Natural killer cell (primary cell): ENCODE data around the gene TMEM163. TPM values are rescaled to one million over a fixed set of nuclear protein-coding genes. Genes with fewer than 3 reads are reported as not detected.

Experiments
- ATAC-seq, 3 donors: fragments of 150-1000 bp in 2 of 3; fragments of 200-7000 bp in 1 of 3; cut with Tn5 transposase; 1 replicate in 1 of 3; 2 replicates in 2 of 3; pipeline ENCODE4 v1.10.0; 2021; ENCODE audit warnings: mild to moderate bottlenecking in 2 of 3, moderate library complexity in 2 of 3
- DNase-seq, 2 donors: peaks; one replicate each; pipeline versions ENCODE4 v3.0.0 to v3.0.0-alpha.2; 2013 to 2021; ENCODE audit warnings: mixed read lengths in 1 of 2
- H3K27ac ChIP-seq: one replicate; pipeline ENCODE4 v1.5.1; 2013; ENCODE audit warnings: mild to moderate bottlenecking, low read length
- H3K27me3 ChIP-seq: one replicate; pipeline ENCODE4 v1.6.1; 2013; ENCODE audit warnings: low read length; ENCODE audit not compliant: control insufficient read depth, insufficient read depth
- H3K36me3 ChIP-seq: one replicate; pipeline ENCODE4 v1.6.1; 2013; ENCODE audit warnings: low read length; ENCODE audit not compliant: control insufficient read depth, insufficient read depth
- H3K4me1 ChIP-seq: one replicate; pipeline ENCODE4 v1.6.1; 2013; ENCODE audit warnings: low read length; ENCODE audit not compliant: control insufficient read depth, insufficient read depth
- H3K4me3 ChIP-seq: one replicate; pipeline ENCODE4 v1.5.1; 2013; ENCODE audit warnings: low read length
- H3K9me3 ChIP-seq: one replicate; pipeline ENCODE4 v1.6.1; 2013; ENCODE audit warnings: low read length; ENCODE audit not compliant: control insufficient read depth, insufficient read depth
- H3K27ac Mint-ChIP-seq, 2 donors: one replicate each; pipeline ENCODE4 v1.8.0; 2022; ENCODE audit warnings: mild to moderate bottlenecking in 2 of 2, mixed read lengths in 2 of 2, moderate library complexity in 1 of 2
- H3K27me3 Mint-ChIP-seq, 2 donors: one replicate each; pipeline ENCODE4 v1.8.0; 2022; ENCODE audit warnings: low read depth in 2 of 2, mixed read lengths in 2 of 2
- H3K36me3 Mint-ChIP-seq: one replicate; pipeline ENCODE4 v1.8.0; 2022; ENCODE audit warnings: mixed read lengths
- H3K4me1 Mint-ChIP-seq, 2 donors: one replicate each; pipeline ENCODE4 v1.8.0; 2022; ENCODE audit warnings: mixed read lengths in 2 of 2
- H3K4me3 Mint-ChIP-seq: one replicate; pipeline ENCODE4 v1.8.0; 2022; ENCODE audit warnings: mild to moderate bottlenecking, moderate library complexity, mixed read lengths
- H3K9me3 Mint-ChIP-seq, 2 donors: one replicate each; pipeline ENCODE4 v1.8.0; 2022; ENCODE audit warnings: mixed read lengths in 2 of 2
- WGBS: methylation state at CpG from one replicate; pipeline ENCODE4 v1.1.7; 2013; ENCODE audit warnings: missing lambda C conversion rate; ENCODE audit not compliant: insufficient coverage; 5-methylcytosine and 5-hydroxymethylcytosine counted together
- intact Hi-C: fragments of 100-400 bp; cut with micrococcal nuclease; formaldehyde crosslinking; loops from one replicate; pipeline ENCODE4 v1.14.2; 2022
- total RNA-seq, 4 donors: library from RNA; stranded (reverse); fragments of 120-200 nt in 1 of 4; gene quantifications; one replicate each; pipeline versions ENCODE4 v1.2.3 to v1.2.4, GENCODE V29; 2013 to 2022
- TF ChIP-seq, protein P1 (sequence below): fragments of 200-600 bp; IDR thresholded peaks from one replicate; pipeline ENCODE4 v1.8.0; 2022; ENCODE audit warnings: antibody characterized with exemption

TMEM163 gene
- total RNA-seq, 3 donors from 2014 or later (not counting 1 experiment from before 2014, with no cell fraction given), result 6.8 to 11.6 (median 10.3) TPM

DNA sequence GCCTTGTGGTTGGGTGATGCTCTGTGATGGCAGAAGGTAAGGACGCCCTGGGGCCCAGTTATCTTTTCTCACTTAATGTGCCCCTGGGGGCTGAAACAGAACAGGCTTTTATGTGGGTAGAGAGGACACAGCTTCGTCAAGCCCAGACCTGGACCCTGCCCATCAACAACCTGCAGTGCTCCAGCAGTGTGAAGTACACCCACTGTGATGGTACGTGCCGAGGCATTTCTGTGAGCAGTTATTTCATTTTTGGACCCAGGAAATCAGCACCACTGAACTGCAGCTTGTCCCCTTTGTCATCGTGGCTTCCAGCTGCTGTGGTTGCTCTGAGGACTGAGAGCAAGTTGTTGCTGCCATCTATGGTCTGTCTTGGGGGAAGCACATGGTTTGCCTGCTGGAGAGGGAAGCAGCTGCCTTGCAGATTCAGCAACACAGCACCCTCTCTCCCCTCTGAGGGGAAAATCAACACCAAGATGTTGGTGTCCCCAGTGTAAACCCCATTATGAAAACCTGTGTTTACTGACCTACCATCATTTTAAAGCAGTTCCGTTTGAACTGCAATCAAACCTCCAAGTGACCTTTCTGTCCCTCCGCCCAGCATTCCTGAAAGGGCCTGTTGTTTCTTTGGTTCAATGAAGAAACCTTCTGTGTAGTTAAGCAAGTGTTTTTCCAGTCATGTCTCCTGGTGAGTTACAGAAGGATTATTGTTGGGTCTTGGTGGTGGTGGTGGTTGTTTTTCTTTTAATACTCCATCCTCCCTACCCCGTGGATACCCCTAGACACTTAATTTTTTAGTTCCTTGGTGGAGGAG lies 306.8 kb downstream of the TMEM163 start:
- peaks cover 45 to 46% of the 10 kb centered on the region in 2 donors for H3K4me1 Mint-ChIP-seq
- Histone ChIP-seq H3K36me3 (peaks cover 11% of the 10 kb centered on the region), H3K9me3 (no peaks in the 10 kb centered on the region), H3K27ac (peak overlapping the region; percentile 2), H3K4me3 (no peak overlapping the region), H3K4me1 (peaks cover 28% of the 10 kb centered on the region), H3K27me3 (no peaks in the 10 kb centered on the region)
- H3K27ac Mint-ChIP-seq, result no peak overlapping the region
- H3K27me3 Mint-ChIP-seq, result no peaks in the 10 kb centered on the region
- no peaks in the 10 kb centered on the region for H3K36me3 Mint-ChIP-seq
- DNase-seq (peak; percentile 34 to 84), ATAC-seq (peak; percentile 86 to 95 (median 93))
- H3K4me3 Mint-ChIP-seq, result no peak overlapping the region
- H3K9me3 Mint-ChIP-seq, result no peaks in the 10 kb centered on the region
- WGBS, result 37% methylated on average over 7 of the region's 8 CpGs
- TF ChIP-seq, protein P1, sequence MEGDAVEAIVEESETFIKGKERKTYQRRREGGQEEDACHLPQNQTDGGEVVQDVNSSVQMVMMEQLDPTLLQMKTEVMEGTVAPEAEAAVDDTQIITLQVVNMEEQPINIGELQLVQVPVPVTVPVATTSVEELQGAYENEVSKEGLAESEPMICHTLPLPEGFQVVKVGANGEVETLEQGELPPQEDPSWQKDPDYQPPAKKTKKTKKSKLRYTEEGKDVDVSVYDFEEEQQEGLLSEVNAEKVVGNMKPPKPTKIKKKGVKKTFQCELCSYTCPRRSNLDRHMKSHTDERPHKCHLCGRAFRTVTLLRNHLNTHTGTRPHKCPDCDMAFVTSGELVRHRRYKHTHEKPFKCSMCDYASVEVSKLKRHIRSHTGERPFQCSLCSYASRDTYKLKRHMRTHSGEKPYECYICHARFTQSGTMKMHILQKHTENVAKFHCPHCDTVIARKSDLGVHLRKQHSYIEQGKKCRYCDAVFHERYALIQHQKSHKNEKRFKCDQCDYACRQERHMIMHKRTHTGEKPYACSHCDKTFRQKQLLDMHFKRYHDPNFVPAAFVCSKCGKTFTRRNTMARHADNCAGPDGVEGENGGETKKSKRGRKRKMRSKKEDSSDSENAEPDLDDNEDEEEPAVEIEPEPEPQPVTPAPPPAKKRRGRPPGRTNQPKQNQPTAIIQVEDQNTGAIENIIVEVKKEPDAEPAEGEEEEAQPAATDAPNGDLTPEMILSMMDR, result peak; percentile 43
- intact Hi-C loops, result loop anchor here (1.0 to 10.0 kb wide), 3 partner anchors 167 to 525 kb away; no protein-coding TSS in a partner anchor

DNA sequence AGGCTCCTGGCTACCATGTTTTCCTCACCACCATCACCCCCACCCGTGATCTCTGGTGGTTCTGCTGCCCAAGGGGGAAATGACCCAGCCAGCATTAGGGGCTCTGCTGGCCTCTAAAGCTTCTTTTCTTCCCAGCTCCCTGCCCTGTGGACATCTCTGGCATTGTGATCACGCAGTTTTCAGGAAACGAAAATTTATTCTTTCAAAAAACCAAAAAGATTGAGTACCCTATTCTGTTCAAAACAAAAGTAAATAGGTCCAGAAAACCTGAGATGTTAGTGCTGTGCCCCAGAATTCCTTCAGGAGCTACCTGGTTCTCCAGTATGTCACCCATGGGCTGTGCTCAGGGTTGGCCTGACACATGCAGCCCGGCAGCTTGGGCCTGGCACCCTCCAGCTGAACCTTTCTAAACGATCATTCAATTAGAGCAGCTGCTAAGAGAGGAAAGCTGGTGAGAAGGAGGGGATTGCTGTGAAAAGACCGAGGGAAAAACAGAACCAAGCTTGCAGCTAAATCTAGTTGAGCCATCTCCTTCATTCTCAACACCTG lies 307.4 kb downstream of the TMEM163 start:
- WGBS, result 67% methylated on average over 5 of the region's 6 CpGs

DNA sequence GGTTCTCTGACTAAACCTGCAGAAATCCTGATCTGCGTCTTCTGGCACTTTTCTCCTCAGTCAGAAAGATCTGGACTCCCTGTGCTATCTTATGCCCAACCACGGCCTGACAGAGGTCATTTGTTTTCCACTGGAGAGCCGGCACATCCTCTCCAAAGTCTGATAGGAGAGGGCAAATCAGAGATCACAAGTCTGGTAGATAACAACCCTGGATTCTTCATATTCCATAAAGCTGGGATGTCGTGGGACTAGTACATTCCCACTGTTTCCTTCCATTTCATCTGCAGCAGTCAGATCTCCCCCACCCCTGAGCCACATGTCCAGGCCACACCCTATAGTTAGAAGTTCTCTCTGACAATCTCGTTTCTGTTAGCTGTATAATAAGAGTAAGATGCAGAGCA lies 308.0 kb downstream of the TMEM163 start:
- H3K36me3 Mint-ChIP-seq, result no peaks in the 10 kb centered on the region
- no peak overlapping the region for H3K27ac ChIP-seq
- peaks cover 28% of the 10 kb centered on the region for H3K4me1 ChIP-seq
- H3K4me3 ChIP-seq, result no peak overlapping the region
- no peaks in the 10 kb centered on the region for H3K27me3 ChIP-seq
- no peaks in the 10 kb centered on the region for H3K9me3 ChIP-seq
- no peaks in the 10 kb centered on the region for H3K9me3 Mint-ChIP-seq
- intact Hi-C loops, result loop anchor here (10.0 kb wide), 1 partner anchor 166 kb away; no protein-coding TSS in a partner anchor
- H3K36me3 ChIP-seq, result peaks cover 10% of the 10 kb centered on the region
- no peaks in the 10 kb centered on the region for H3K27me3 Mint-ChIP-seq
- no peak for DNase-seq
- peak overlapping the region; percentile 28 for H3K4me3 Mint-ChIP-seq
- TF ChIP-seq, protein P1, result no peak
- H3K27ac Mint-ChIP-seq, result no peak overlapping the region
- peaks cover 45 to 53% of the 10 kb centered on the region in 2 donors for H3K4me1 Mint-ChIP-seq
- WGBS, result 95% methylated on average over 4 of the region's 5 CpGs
- no peak for ATAC-seq

More for the DNA sequence above, 307.4 kb downstream of the TMEM163 start:
- ATAC-seq, result no peak
- Histone ChIP-seq H3K36me3 (peaks cover 10% of the 10 kb centered on the region), H3K4me3 (no peak overlapping the region), H3K9me3 (no peaks in the 10 kb centered on the region), H3K4me1 (peaks cover 28% of the 10 kb centered on the region), H3K27ac (peak overlapping the region; percentile 2), H3K27me3 (no peaks in the 10 kb centered on the region)
- H3K27me3 Mint-ChIP-seq, result no peaks in the 10 kb centered on the region
- no peak overlapping the region for H3K27ac Mint-ChIP-seq
- H3K4me3 Mint-ChIP-seq, result peak overlapping the region; percentile 28
- peaks cover 45 to 49% of the 10 kb centered on the region in 2 donors for H3K4me1 Mint-ChIP-seq
- H3K36me3 Mint-ChIP-seq, result no peaks in the 10 kb centered on the region
- intact Hi-C loops, result loop anchor here (10.0 kb wide), 1 partner anchor 167 kb away; no protein-coding TSS in a partner anchor
- TF ChIP-seq, protein P1, result no peak
- DNase-seq, result no peak
- no peaks in the 10 kb centered on the region for H3K9me3 Mint-ChIP-seq
